Measurements from ENCODE around the gene PRKAR1B. TPM values are rescaled to one million over a fixed set of nuclear protein-coding genes. Genes with fewer than 3 reads are reported as not detected.
"Not testable (repeated sequence)": the region's sequence is repeated elsewhere in the genome, so short reads cannot be mapped to it uniquely, and the experiment has no call there.

PRKAR1B gene
- total RNA-seq, 1 experiment from 2014 or later, result 51.7 TPM

DNA sequence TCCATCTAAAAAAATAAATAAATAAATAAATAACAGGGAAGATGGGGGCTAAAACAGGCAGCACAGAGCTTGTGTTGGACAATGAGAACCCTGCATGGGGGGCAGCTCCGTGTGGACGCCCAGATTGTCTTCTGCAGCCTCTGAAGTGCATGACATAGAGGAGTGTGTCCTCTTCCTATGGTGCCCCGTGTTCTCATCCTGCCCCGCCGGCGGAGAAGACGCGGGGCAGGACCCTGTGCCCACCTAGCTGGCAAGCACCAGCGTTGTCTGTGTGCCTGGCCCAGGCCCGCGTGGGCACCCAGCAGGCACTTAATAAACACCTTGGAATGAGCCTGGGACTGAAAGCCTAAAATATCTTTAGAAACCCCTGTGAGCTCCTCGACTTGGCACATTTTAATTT is 89.3 kb downstream of the PRKAR1B start:
- no TSS peak for BruUV-seq (replicated peaks)
- Histone ChIP-seq H3K27ac (no peak overlapping the region), H3K4me2 (no peak overlapping the region), H3K27me3 (ENCODE audit: insufficient read depth, low read depth) (no peaks in the 10 kb centered on the region), H3K79me2 (ENCODE audit: low read depth) (no peaks in the 10 kb centered on the region), H4K20me1 (ENCODE audit: insufficient read depth) (peaks cover 15% of the 10 kb centered on the region), H3K36me3 (ENCODE audit: low read depth) (no peaks in the 10 kb centered on the region), H3K9me3 (ENCODE audit: insufficient read depth, low read depth) (no peaks in the 10 kb centered on the region), H3F3A (ENCODE audit: insufficient read depth, low read depth) (0 out of 2 replicates have a peak, but pooled peaks cover 9% of the 10 kb centered on the region), H3K4me3 (no peak overlapping the region), H3K4me1 (replicated peaks; ENCODE audit: insufficient read depth) (no peaks in the 10 kb centered on the region; the same call in 1 of the 2 replicates), H2AFZ (no peak overlapping the region), H3K9me2 (ENCODE audit: insufficient read depth) (no peaks in the 10 kb centered on the region)
- CTCF ChIA-PET, result no interaction called here
- DNase-seq, result no peak
- POLR2A ChIA-PET (ENCODE audit: unreplicated experiment), result no interaction called here
- no peak for TF ChIP-seq EZH2 (IDR thresholded peaks at IDR 0.05; ENCODE audit: low read depth)
- TF ChIP-seq, protein P1, sequence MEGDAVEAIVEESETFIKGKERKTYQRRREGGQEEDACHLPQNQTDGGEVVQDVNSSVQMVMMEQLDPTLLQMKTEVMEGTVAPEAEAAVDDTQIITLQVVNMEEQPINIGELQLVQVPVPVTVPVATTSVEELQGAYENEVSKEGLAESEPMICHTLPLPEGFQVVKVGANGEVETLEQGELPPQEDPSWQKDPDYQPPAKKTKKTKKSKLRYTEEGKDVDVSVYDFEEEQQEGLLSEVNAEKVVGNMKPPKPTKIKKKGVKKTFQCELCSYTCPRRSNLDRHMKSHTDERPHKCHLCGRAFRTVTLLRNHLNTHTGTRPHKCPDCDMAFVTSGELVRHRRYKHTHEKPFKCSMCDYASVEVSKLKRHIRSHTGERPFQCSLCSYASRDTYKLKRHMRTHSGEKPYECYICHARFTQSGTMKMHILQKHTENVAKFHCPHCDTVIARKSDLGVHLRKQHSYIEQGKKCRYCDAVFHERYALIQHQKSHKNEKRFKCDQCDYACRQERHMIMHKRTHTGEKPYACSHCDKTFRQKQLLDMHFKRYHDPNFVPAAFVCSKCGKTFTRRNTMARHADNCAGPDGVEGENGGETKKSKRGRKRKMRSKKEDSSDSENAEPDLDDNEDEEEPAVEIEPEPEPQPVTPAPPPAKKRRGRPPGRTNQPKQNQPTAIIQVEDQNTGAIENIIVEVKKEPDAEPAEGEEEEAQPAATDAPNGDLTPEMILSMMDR (conservative IDR thresholded peaks at IDR 0.05), result no peak
- intact Hi-C loops (cut with micrococcal nuclease; ENCODE audit: unreplicated experiment), result no loop called here

DNA sequence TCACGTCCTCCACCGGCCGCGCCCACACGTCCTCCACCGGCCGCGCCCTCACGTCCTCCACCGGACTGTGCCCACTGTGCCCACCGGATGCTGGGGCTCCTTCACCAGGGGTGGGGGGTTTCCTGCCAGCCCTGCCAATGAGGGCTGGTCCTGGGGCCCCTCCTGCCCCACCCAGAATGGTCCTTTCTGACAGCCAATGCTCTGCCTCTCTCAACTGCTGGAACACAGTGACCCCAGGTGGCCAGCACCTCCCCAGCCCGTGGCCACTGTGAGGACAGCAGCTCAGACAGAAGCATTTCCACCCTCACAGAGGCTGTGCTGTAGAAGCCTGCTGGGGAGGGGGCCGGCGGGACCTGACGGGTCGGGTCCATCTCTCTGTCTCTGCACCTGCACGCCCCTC is 90.7 kb downstream of the PRKAR1B start:
- no peaks in the 10 kb centered on the region for H3K9me2 ChIP-seq (ENCODE audit: insufficient read depth)
- no peaks in the 10 kb centered on the region for H3K9me3 ChIP-seq (ENCODE audit: insufficient read depth, low read depth)
- H3K27ac ChIP-seq, result no peak overlapping the region
- DNase-seq, result no peak
- H3K4me2 ChIP-seq, result no peak overlapping the region
- no peak overlapping the region for H3K4me3 ChIP-seq
- TF ChIP-seq, protein P1 (conservative IDR thresholded peaks at IDR 0.05), result no peak; the same call in 1 of the 2 replicates
- TF ChIP-seq EZH2 (IDR thresholded peaks at IDR 0.05; ENCODE audit: low read depth), result no peak
- H3K27me3 ChIP-seq (ENCODE audit: insufficient read depth, low read depth), result no peaks in the 10 kb centered on the region
- H2AFZ ChIP-seq, result no peak overlapping the region
- intact Hi-C loops (cut with micrococcal nuclease; ENCODE audit: unreplicated experiment), result no loop called here
- CTCF ChIA-PET, result no interaction called here
- POLR2A ChIA-PET (ENCODE audit: unreplicated experiment), result no interaction called here
- no peaks in the 10 kb centered on the region; the same call in 1 of the 2 replicates for H3K4me1 ChIP-seq (replicated peaks; ENCODE audit: insufficient read depth)
- no TSS peak for BruUV-seq (replicated peaks)
- H3K36me3 ChIP-seq (ENCODE audit: low read depth), result no peaks in the 10 kb centered on the region
- H3F3A ChIP-seq (ENCODE audit: insufficient read depth, low read depth), result 0 out of 2 replicates have a peak, but pooled peaks cover 9% of the 10 kb centered on the region
- peaks cover 15% of the 10 kb centered on the region for H4K20me1 ChIP-seq (ENCODE audit: insufficient read depth)
- no peaks in the 10 kb centered on the region for H3K79me2 ChIP-seq (ENCODE audit: low read depth)

DNA sequence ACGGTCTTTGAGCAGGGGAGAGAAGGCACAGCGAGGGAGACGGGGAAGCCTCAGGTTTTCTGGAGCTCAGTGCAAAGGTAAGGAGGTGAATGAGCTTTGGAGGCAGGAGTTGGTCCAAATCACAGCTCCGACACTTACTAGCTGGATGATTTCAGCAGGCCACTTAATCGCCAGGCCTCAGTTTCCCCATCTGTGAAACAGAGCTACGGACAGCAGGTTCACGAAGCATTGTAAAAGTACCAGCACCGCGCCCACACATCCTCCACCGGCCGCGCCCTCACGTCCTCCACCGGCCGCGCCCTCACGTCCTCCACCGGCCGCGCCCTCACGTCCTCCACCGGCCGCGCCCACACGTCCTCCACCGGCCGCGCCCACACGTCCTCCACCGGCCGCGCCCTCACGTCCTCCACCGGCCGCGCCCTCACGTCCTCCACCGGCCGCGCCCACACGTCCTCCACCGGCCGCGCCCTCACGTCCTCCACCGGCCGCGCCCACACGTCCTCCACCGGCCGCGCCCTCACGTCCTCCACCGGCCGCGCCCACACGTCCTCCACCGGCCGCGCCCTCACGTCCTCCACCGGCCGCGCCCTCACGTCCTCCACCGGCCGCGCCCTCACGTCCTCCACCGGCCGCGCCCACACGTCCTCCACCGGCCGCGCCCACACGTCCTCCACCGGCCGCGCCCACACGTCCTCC is 91.2 kb downstream of the PRKAR1B start:
- H3F3A ChIP-seq (ENCODE audit: insufficient read depth, low read depth); H3K27ac ChIP-seq; DNase-seq; POLR2A ChIA-PET (ENCODE audit: unreplicated experiment); CTCF ChIA-PET; BruUV-seq (replicated peaks); intact Hi-C loops (cut with micrococcal nuclease; ENCODE audit: unreplicated experiment); H2AFZ ChIP-seq; H3K79me2 ChIP-seq (ENCODE audit: low read depth); H3K27me3 ChIP-seq (ENCODE audit: insufficient read depth, low read depth); H3K4me2 ChIP-seq; H3K4me1 ChIP-seq (replicated peaks; ENCODE audit: insufficient read depth); H3K36me3 ChIP-seq (ENCODE audit: low read depth); H3K4me3 ChIP-seq; H3K9me3 ChIP-seq (ENCODE audit: insufficient read depth, low read depth); H3K9me2 ChIP-seq (ENCODE audit: insufficient read depth): not testable (repeated sequence)
- H4K20me1 ChIP-seq (ENCODE audit: insufficient read depth), result peaks cover 15% of the 10 kb centered on the region

DNA sequence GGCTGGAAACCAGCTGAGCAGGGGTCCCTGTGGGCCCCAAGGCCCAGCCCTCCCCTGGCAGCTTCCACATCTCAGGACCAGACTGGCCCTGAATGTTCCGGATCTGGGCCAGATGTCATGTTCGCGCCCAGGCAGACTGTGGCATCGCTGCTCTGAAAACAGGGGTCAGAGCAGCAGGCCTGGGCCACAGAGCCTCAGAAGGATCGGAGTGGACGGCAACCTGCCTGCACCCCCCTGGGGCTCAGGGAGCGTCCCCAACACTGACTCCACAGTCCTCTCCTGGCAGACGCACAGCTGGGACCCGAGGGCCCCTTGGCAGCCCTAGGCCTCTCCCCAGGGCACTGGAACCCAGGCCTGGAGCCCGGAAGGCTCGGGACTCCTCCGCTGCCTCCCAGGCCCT is 91.9 kb downstream of the PRKAR1B start:
- Histone ChIP-seq H3K4me2 (no peak overlapping the region), H2AFZ (no peak overlapping the region), H3K9me2 (ENCODE audit: insufficient read depth) (no peaks in the 10 kb centered on the region), H4K20me1 (ENCODE audit: insufficient read depth) (peaks cover 15% of the 10 kb centered on the region), H3K27me3 (ENCODE audit: insufficient read depth, low read depth) (no peaks in the 10 kb centered on the region), H3K9me3 (ENCODE audit: insufficient read depth, low read depth) (no peaks in the 10 kb centered on the region), H3F3A (ENCODE audit: insufficient read depth, low read depth) (0 out of 2 replicates have a peak, but pooled peaks cover 9% of the 10 kb centered on the region), H3K79me2 (ENCODE audit: low read depth) (no peaks in the 10 kb centered on the region), H3K27ac (no peak overlapping the region), H3K4me3 (no peak overlapping the region), H3K4me1 (replicated peaks; ENCODE audit: insufficient read depth) (no peaks in the 10 kb centered on the region; the same call in 1 of the 2 replicates), H3K36me3 (ENCODE audit: low read depth) (no peaks in the 10 kb centered on the region)
- ChIA-PET CTCF (no interaction called here), POLR2A (ENCODE audit: unreplicated experiment) (no interaction called here)
- TF ChIP-seq, protein P1 (conservative IDR thresholded peaks at IDR 0.05), result no peak
- TF ChIP-seq EZH2 (IDR thresholded peaks at IDR 0.05; ENCODE audit: low read depth), result no peak
- intact Hi-C loops (cut with micrococcal nuclease; ENCODE audit: unreplicated experiment), result no loop called here
- no peak for DNase-seq
- no TSS peak for BruUV-seq (replicated peaks)

Data from PC-9 (cell line).